OCI-LY3 (cell line): ENCODE measurements around the gene ZBED3.

ENCODE experiments used
- CTCF ChIP-seq: fragments of 200-600, 300-600 bp; sonication (generic); IDR thresholded peaks from 2 replicates; pipeline ENCODE4 v1.5.1; 2014; ENCODE audit warnings: antibody characterized with exemption, low read length, low read depth
- EZH2phosphoT487 ChIP-seq: fragments of 200-600 bp; shearing (Covaris generic); IDR thresholded peaks from 2 replicates; pipeline ENCODE4 v1.6.1; 2018; ENCODE audit warnings: antibody characterized with exemption, mixed run types, low read depth

- TF ChIP-seq CTCF: no peak
- no peak for TF ChIP-seq EZH2phosphoT487
Observed at GRCh38 chr5:77022511-77023417, 64.3 kb downstream of the ZBED3 start.
